ENCODE measurements around the gene MAGI2. TPM values are rescaled to one million over a fixed set of nuclear protein-coding genes. Genes with fewer than 3 reads are reported as not detected.
A peak's percentile ranks its signal among the peaks of the same experiment; 100 is the strongest.
"Not testable (repeated sequence)": the region's sequence is repeated elsewhere in the genome, so short reads cannot be mapped to it uniquely, and the experiment has no call there.

The MAGI2 gene
- total RNA-seq, 6 experiments from 2014 or later = 7.1 to 9.8 (median 8.5) TPM

GRCh38 chr7:78970440-78970916 is 483.0 kb downstream of the MAGI2 start:
- no peaks in the 10 kb centered on the region for H3K9me3 Mint-ChIP-seq

GRCh38 chr7:78968951-78969350 is 484.5 kb downstream of the MAGI2 start:
- Mint-ChIP-seq H3K9me3 (no peaks in the 10 kb centered on the region), H3K4me1 (ENCODE audit: low read depth) (peaks cover 55% of the 10 kb centered on the region), H3K36me3 (ENCODE audit: low read depth) (peaks cover 6% of the 10 kb centered on the region; the same call in 1 of the 2 replicates), H3K27me3 (ENCODE audit: insufficient read depth) (no peaks in the 10 kb centered on the region; the same call in 1 of the 2 replicates), H3K27ac (no peak overlapping the region), H3K4me3 (no peak overlapping the region)
- no peak for TF ChIP-seq CTCF (IDR thresholded peaks at IDR 0.05)
- no peak for DNase-seq

More at GRCh38 chr7:78970440-78970916, 483.0 kb downstream of the MAGI2 start:
- Mint-ChIP-seq H3K4me1 (ENCODE audit: low read depth) (peaks cover 54% of the 10 kb centered on the region), H3K36me3 (ENCODE audit: low read depth) (peaks cover 12% of the 10 kb centered on the region), H3K27me3 (ENCODE audit: insufficient read depth) (no peaks in the 10 kb centered on the region; the same call in 1 of the 2 replicates), H3K4me3 (peak overlapping the region; percentile 54), H3K27ac (peak overlapping the region; percentile 73)
- DNase-seq = peak; percentile 60
- no peak for TF ChIP-seq CTCF (IDR thresholded peaks at IDR 0.05)

- H3K27me3 Mint-ChIP-seq (ENCODE audit: insufficient read depth); H3K9me3 Mint-ChIP-seq; DNase-seq; H3K4me3 Mint-ChIP-seq; H3K27ac Mint-ChIP-seq; H3K36me3 Mint-ChIP-seq (ENCODE audit: low read depth): not testable (repeated sequence)
- peaks cover 69% of the 10 kb centered on the region for H3K4me1 Mint-ChIP-seq (ENCODE audit: low read depth)
Measured at GRCh38 chr7:78967561-78967960, 485.9 kb downstream of the MAGI2 start.

GRCh38 chr7:78967046-78967445 is 486.4 kb downstream of the MAGI2 start:
- peak overlapping the region; percentile 15; the same call in 1 of the 2 replicates for H3K4me3 Mint-ChIP-seq
- H3K27me3 Mint-ChIP-seq (ENCODE audit: insufficient read depth) = no peaks in the 10 kb centered on the region; the same call in 1 of the 2 replicates
- H3K27ac Mint-ChIP-seq = peak overlapping the region; percentile 53
- TF ChIP-seq CTCF (IDR thresholded peaks at IDR 0.05) = no peak
- DNase-seq = no peak
- no peaks in the 10 kb centered on the region for H3K9me3 Mint-ChIP-seq
- H3K36me3 Mint-ChIP-seq (ENCODE audit: low read depth) = peaks cover 6% of the 10 kb centered on the region; the same call in 1 of the 2 replicates
- peaks cover 74% of the 10 kb centered on the region for H3K4me1 Mint-ChIP-seq (ENCODE audit: low read depth)

- Mint-ChIP-seq H3K27me3 (ENCODE audit: insufficient read depth) (no peaks in the 10 kb centered on the region; the same call in none of the 2 replicates), H3K9me3 (no peaks in the 10 kb centered on the region), H3K36me3 (ENCODE audit: low read depth) (no peaks in the 10 kb centered on the region; the same call in 1 of the 2 replicates), H3K27ac (no peak overlapping the region), H3K4me1 (ENCODE audit: low read depth) (peaks cover 63% of the 10 kb centered on the region), H3K4me3 (no peak overlapping the region)
- peak; percentile 21 for DNase-seq
- no peak for TF ChIP-seq CTCF (IDR thresholded peaks at IDR 0.05)
Measured at GRCh38 chr7:78959477-78959876, 494.0 kb downstream of the MAGI2 start.

- Mint-ChIP-seq H3K36me3 (ENCODE audit: low read depth) (peaks cover 10% of the 10 kb centered on the region), H3K4me1 (ENCODE audit: low read depth) (peaks cover 52% of the 10 kb centered on the region), H3K4me3 (no peak overlapping the region), H3K27me3 (ENCODE audit: insufficient read depth) (no peaks in the 10 kb centered on the region; the same call in 1 of the 2 replicates), H3K9me3 (no peaks in the 10 kb centered on the region), H3K27ac (no peak overlapping the region)
- DNase-seq = no peak
- no peak for TF ChIP-seq CTCF (IDR thresholded peaks at IDR 0.05)
Measured at GRCh38 chr7:78955329-78955728, 498.1 kb downstream of the MAGI2 start.

Data from HFFc6 (cell line).